GM18861 (cell line): Measurements from ENCODE around the gene SNX33.
"Not testable (repeated sequence)": the region's sequence is repeated elsewhere in the genome, so short reads cannot be mapped to it uniquely, and the experiment has no call there.

ENCODE experiments used
- ATAC-seq: cut with Tn5 transposase; IDR thresholded peaks from one replicate; pipeline ENCODE4 v1.9.1; 2021; ENCODE audit not compliant: unreplicated experiment

SNX33 gene

DNA sequence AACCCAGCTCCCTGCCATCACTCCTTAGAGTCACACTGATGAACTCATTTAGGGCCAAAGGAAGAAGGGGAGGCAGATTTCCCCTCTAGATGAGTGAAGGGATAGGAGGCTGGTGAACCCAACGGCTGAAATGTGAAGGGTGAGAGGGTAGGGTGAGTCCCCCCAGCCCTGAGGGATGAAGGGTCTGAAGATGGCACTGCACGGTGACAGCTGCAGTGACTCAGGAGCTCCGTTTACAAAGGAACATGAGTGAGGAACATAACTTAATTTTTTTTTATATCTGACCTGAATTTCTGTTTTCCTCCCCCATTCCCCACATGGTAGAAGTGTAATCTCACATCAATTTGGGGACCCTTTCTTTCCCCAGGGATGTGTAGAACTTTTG is 14.0 kb downstream of the SNX33 start:
- ATAC-seq = no peak

DNA sequence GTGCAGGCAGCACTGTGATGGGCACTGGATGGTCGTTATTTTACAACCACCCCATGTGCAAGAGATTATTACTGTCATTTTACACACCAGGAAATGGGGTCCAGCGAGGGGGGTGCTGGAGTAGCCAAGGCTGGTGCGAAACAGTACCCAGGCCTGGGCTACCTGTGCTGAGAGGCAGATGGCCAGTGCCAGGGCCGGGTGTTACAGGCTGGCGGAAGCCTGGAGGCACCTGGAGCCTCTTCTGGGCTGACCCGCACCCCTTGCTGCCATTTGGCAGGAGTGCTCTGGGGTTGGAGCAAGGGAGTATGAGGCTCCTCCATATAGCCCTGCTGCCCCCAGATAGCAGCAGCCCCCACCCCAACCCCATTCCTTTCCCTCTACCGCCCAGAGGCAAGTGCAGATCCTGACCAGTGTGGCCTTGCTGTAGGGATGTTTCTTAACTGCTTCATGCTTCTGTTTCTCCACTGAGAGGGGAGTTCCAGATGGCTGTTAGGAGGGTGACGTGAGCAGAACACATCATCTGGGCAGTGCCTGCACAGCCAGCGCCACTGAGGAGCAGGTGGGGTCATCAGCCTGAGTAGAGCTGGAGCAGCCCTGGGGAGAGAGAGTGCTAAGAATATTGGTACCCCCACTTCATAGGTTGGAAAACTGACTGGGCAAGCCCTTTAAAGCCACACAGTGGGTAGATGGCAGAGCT is 15.3 kb downstream of the SNX33 start:
- no peak for ATAC-seq

DNA sequence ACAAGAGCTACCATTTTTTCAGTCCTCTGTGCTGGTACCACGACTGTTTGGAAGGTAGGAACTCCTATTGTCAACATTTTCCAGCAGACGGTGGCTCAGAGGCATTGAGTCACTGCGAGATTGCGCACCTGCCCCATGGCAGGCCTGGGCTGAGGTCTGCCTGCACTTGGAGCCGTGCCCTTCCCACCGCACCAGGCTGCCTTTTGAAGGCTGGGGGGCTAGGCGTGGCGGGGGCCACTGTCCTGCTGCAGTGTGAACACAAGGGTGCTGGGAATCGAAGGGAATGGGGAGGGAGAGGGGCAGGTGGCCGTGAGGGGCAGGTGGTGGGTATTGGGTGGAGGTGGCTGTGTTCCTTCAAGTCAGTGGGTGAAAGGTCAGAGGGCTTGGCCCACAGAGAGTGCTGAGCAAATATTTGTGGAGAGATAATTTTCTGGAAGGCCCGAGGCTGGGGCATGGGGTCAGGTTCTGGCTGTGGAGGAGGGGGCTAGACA is 16.3 kb downstream of the SNX33 start:
- no peak for ATAC-seq

DNA sequence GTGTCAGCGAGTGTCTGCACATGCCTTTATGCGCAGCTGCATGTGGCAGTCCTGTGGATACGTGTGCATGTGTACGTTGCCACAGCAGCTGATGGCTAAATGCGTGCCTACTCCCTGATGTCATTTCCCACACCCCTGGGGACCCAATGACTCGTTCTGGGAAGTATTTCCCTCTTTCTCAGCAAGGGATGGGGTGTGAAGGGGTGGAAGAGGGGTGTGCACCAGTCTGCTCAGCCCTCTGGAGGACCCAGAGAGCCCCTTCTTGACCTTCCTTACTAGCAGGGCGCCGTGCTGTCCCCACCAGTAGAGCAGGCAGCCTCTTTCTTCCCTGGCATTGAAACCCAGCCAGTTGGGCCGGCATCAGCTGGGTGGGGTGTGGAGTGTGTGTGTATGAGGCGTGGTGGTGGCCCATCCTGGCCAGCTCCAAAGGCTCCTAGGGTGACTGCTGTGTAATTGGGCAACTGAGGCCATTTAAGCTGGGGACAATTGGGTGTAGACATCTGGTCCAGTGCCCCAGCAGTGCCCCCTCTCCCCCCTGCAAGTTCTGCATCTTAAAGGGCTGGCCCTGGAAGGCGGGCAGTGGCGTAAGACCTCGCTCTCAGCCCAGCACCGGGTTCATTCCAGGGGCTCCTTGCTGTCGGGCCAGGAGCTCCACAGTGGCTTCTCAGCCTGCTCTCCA is 19.2 kb downstream of the SNX33 start:
- no peak for ATAC-seq

DNA sequence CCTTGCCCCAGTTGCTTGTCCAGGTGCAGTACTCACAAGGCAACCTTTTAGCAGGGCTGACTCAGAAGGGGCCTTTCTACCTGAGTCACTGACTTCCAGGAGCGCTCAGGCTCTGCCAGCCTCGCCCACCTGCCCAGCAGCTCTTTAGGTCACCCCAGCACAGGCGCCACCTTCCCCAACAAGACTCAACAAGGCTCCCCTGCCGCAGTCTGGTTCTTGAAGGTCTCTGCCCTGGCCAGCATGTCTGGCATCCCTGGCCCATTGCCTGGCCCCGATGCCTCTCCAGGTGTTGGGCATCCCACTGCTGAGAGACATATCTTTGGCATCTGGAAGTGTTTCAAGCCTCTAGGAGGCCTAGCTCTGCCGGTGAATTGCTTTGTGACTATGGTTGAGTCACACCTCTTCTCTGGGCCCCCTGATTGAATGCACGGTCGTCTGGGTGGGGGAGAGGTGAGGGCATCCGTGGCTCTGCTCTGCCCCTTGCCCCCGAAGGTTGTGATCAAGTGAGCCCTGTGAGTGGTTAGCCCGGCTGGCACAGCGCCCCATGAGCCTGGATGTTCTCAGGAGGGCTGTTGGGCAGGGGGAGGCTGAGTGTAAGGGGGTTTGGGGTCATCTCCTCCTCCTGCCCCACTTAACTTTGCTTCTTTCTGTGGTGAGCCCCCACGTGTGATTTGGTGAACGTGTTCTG is 21.6 kb downstream of the SNX33 start:
- ATAC-seq = no peak

DNA sequence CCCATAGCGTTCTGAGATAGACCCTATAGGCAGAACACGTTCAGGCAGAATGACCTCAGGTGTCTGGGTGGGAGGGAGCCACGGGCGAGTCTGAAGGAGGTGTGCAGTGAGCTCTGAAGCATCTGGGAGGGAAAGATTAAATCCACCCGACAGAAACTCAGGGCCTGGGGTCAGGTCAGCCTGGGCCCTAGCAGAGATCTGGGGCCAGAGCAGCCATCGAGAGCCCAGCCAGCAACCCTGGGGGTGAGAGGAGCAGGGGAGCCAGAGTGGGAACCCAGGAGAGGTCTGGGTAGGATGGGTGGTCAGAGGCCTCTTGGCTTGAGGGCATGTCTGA is 22.1 kb downstream of the SNX33 start:
- no peak for ATAC-seq

DNA sequence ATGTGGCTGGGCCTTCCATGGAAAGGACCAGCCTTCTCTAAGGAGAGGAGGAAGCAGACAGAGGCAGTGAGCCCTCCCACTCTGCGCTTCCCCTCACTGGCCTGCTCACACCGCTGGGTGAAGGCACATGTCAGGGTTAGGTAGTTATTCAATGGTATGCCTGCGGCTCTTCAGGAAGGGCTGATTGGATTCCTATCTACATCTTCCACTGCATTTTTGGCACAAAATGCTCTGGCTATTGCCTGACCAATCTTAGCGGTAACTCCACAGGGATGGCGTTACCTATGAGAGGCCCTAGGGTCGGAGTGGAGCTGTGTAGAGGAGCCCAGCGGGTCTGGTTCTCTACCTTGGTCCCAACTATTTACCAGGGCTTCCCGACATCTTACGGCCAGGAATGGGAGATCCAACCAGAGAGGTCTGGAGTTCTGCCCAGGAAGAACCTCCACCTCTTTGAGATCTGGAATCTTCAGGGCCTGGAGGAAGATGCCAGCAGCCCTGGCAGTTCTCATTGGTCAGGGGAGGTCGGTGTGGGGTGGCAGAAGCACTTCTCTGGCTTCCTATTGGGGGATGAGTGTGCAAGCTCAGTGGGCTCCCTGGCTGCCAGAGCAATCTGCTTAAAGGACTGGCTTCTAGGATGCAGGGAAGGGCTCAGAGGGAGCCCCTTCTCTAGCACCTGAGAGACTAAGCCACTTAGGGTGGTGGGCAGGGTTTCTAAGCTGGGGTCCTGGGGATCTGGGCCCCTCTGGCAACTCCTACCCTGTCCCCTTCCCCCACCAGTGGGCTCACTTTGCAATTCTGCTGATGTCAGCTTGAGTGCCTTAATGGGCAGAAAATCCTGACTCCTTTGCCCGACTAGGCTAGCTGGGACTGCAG is 24.3 kb downstream of the SNX33 start:
- ATAC-seq = no peak

DNA sequence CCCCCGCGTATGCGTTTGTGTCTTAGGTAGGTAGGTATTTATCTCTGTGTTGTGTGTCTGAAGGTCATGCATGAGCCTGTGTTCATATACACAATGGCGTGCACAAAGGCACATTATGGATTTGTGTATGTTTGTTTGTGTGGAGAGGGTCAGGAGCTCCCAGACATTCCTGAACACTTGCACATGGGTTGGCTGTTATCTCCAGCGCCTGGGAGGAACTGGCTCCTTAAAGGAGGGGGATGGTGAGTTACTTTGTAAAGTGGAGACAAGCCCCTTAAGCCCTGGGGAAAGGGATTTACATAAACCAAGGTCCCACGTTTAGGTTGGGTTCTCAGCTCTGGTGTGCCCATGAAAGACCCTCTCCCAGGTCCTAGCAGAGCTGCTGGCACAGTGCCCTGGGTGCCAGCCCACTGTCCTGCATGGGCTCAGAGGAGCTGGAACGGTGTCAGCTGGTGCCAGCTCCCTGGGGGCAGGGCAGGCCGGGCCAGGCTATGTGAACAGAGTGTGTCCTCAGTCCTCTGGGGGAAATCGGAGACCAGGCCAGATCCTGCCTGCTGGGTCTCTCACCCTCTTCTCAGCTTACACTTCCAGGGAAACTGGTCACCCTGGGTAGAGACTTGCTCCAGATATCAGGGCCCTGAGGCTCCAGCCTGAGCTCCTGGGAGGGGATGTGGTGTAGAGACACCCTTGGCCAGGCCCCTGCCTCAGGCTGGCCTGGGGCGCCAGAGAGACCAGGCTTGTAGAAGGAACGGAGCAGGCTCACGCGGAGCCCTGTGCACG is 25.1 kb downstream of the SNX33 start:
- ATAC-seq = no peak

DNA sequence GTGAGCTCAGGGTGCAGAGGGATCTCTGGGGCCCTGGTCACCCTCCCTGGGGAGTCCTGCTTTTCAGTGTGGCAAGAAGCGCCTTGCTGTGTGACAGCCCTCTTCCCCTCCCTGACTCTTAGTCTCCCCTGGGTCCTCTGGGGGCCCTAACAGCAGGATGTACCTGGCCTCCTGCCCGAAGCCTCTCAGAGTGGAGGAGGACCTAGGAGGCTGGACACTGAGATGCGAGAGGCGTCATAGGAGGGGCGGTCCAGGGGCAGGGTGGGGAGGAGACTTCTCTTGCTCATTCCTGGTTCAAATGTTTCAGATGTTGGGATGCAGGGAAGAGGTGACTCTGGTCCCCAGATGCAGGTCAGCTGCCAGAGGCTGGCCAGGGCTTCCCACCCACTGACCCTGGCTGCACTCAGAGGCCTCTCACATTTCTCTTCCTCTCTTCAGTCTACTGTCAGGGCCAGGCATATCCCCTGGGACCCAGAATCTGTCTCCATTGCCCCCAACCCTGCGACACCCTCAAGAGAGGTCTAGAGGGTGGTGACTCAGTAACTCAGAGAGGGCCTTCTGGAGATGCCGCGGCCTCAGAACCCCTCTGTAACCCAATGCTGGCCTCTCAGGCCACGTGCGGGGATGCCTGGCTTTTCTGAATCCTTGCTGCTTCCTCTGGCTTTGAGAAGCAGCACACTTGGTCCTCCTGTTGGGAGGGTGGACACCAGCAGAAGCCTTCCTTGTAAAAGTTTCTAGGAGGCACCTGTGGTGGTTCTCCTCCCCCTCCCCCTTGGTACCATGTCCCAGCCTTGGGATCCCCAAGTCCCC is 25.9 kb downstream of the SNX33 start:
- ATAC-seq = no peak

DNA sequence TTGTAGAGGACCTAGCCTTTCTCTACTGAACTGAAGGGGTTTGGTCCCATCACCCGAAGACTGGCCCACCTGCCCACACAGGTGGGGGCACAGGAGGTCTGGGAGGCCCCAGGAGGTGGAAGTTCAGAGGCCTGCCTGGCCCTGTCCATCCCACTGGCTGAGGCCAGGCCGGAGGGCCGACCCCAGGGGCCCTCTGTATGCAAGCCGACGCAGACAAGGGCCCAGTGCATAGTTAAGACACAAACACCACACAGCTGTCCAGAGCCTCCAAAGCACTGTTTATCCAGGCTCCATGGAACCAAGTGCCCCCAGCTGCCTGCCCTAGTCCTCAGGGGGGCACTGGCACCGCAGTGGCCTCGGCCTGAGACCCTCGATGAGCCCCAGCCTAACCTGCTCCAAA is 26.7 kb downstream of the SNX33 start:
- no peak for ATAC-seq

DNA sequence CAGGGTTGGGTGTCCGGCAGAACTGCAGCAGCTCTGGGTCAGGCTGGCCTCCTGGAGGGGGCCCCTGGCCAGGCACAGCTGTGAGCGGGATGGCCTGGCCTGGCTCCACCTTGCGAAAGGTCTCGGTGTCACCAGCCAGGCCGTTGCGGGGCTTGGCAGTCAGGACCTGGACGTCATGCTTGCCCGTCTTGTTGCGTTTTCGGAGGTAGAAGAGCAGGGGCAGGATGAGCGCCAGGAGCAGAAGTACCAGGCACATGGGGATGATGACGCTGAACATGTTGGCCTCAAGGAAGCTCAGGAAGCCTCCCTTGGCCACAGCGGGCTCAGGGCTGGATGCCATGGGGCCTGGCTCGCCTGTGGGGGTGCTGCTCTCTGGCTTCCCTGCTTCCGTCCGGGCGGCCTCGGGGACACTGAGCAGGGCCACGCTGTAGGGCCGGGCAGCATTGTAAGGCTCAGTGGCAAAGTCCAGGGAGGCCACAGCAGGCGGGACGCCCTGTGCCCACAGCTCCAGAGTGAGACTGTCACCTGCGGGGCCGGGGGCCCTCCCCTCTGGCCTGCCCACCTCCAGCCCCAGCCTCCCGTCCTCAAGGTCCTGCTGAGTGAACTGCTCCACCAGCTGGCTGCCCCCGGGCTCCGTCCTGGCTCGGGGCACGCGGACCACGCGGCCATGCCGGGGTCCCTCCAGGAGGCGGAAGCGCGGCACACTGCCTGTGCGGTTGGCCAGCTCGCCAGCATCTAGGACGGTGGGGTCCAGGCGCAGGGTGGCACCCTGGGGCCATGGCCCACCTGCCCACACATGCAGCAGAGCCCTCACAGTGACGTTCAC is 28.1 kb downstream of the SNX33 start:
- ATAC-seq = no peak

DNA sequence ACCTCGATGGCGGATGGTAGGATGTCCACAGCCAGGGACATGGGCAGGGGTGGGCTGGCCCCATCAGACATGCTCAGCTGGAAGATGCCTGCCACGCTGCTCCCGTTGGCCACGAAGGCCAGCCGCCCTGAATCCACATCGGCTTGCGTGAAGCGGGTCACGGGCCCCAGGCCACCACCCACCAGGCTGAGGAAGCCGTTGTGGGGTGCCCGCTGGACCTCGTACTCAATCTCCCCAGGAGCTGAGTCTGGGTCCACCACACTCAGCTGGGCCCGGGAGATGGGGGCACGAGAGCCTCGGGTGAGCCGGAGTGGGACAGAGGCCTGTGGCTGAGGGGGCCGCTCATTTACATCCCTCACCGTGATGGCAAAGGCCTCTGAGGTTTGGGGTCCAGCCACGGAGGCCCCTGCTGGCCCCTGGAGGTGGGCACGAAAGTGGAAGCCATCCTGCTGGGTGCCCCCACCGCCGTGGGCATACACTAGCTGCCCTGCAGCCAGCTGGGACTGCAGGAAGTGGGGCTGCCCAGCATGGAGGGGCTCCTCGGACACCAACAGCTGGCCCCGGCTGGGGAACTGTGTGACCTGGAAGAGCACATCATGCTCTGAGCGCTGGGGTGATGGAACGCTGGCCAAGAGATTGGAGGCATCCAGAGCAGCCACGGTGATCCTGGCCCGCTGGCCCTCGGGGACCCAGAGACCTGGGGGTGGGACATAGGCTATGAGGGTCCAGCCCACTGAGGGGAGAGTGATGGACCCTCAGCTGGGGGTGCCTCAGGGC is 29.2 kb downstream of the SNX33 start:
- ATAC-seq = no peak

DNA sequence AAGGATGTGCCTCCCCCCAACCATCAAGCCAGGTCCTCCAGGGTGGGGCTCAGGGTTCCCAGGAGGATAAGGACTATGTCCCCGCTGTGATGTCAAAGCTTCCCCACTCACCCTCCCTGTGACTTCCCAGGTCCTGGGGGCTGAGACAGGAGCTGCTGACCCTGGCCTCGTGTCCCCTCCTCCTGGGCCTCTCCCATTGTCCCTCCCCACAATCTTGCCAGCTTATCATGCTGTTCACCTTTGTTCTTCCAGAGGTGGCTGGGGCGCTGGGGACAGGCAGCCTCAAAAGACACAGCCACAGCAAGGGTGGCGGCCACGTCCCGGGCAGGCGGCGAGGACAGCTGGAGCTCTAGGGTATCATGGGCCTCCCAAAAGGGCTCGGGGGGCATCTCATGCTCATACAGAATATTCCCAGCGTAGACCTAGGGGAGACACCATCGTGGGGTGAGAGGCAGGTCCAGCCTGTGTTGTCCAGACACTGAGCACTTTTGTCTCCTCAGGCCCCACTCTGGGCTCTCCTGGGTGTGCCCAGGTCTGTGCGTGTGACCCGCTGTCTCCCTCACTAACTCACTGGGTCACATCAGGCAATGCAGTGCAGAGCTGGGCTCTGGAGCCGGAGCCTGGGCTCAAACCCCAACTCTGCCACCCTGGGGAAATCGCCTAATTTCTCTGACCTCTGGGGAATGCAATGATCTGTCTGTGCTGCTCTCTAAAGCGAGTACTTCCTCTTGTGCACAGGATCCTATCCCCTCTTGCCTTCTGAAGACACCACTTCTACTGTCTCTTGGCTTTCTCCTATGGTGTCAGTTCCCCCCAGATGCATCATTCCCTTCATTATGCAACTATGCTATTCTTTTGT is 30.0 kb downstream of the SNX33 start:
- ATAC-seq = no peak

DNA sequence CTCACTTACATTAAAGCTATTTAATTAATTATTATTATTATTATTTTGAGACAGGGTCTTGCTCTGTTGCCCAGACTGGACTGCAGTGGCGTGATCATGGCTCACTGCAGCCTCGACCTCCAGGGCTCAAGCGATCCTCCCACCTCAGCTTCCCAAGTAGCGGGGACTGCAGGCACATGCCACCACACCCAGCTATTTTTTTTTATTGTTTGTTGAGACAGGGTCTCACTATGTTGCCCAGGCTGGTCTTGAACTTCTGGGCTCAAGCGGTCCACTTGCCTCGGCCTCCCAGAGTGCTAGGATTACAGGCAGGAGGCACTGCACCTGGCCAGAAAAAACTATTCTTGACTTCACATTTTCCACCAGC is 30.6 kb downstream of the SNX33 start:
- ATAC-seq = not testable (repeated sequence)

DNA sequence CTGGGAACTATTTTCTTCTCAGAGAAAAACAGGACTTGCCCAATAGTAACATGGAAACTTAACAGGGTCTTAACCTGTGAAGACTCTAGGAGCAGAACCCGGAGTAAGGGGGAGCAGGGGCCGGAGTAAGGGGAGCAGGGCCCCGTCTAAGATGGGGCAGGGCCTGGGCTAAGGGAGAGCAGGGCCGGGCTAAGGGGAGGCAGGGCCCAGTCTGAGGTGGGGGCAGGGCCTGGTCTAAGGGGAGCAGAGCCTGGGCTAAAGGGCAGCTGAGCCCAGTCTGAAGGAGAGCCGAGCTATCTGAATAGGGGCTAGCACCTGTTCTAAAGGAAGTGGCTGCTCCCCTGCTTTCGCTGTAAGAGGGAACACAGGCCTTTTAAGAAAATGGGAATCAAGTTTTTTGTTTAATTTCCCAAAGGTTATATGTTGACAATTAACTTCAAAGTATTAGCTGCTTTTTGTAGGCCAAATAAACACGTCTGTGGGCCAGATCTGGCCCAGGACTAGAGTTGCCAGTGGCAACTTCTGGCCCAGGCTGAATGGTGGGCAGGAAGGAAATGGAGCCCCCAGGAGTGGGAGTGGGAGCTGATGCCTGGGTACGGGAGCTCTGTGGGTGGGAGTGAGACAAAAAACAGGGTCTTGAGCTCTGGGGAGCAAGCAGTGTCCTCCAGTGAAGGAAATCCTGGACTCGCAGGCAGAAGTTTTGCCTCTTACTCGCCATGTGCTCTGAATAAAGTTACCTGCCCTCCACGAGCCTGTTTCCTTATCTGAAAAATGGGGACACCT is 32.5 kb downstream of the SNX33 start:
- ATAC-seq = no peak
